IMR-90 (cell line): ENCODE measurements around the gene CCNQ.

Experiments used
- NFE2L2 ChIP-seq: fragments of 150-350 bp; IDR thresholded peaks from 2 replicates; pipeline ENCODE4 v1.6.1; 2016; ENCODE audit warnings: low read depth, mild to moderate bottlenecking, low read length
- POLR2A ChIP-seq: IDR thresholded peaks from 2 replicates; pipeline ENCODE4 v1.6.1; 2012; ENCODE audit warnings: mild to moderate bottlenecking, low read depth, low read length
- TF ChIP-seq, protein P1 (sequence below): conservative IDR thresholded peaks from 2 replicates; pipeline ENCODE4 v1.5.1; 2012; ENCODE audit warnings: mild to moderate bottlenecking, low read depth, low read length, improper control_type of control experiment

GRCh38 chrX:153568451-153569011, 30.4 kb downstream of the CCNQ start:
- TF ChIP-seq, protein P1, sequence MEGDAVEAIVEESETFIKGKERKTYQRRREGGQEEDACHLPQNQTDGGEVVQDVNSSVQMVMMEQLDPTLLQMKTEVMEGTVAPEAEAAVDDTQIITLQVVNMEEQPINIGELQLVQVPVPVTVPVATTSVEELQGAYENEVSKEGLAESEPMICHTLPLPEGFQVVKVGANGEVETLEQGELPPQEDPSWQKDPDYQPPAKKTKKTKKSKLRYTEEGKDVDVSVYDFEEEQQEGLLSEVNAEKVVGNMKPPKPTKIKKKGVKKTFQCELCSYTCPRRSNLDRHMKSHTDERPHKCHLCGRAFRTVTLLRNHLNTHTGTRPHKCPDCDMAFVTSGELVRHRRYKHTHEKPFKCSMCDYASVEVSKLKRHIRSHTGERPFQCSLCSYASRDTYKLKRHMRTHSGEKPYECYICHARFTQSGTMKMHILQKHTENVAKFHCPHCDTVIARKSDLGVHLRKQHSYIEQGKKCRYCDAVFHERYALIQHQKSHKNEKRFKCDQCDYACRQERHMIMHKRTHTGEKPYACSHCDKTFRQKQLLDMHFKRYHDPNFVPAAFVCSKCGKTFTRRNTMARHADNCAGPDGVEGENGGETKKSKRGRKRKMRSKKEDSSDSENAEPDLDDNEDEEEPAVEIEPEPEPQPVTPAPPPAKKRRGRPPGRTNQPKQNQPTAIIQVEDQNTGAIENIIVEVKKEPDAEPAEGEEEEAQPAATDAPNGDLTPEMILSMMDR = no peak
- TF ChIP-seq NFE2L2 = no peak
- no peak for TF ChIP-seq POLR2A
